Nephron (organoid): ENCODE measurements around the gene ZNF827.

Experiments
- H3K27ac Mint-ChIP-seq, 3 experiments: 2 replicates each; pipeline ENCODE4 v1.8.0; 2020; ENCODE audit warnings: mixed read lengths in 3 of 3, mild to moderate bottlenecking in 2 of 3, moderate library complexity in 1 of 3
- H3K27me3 Mint-ChIP-seq: 2 replicates; pipeline ENCODE4 v1.8.0; 2021; ENCODE audit warnings: low read depth, mild to moderate bottlenecking, moderate library complexity, mixed read lengths
- H3K36me3 Mint-ChIP-seq: 2 replicates; pipeline ENCODE4 v1.8.0; 2020; ENCODE audit warnings: low read depth, mixed read lengths
- H3K4me1 Mint-ChIP-seq: 2 replicates; pipeline ENCODE4 v1.8.0; 2020; ENCODE audit warnings: mixed read lengths
- H3K4me3 Mint-ChIP-seq, 3 experiments: 2 replicates each; pipeline ENCODE4 v1.8.0; 2020; ENCODE audit warnings: mild to moderate bottlenecking in 3 of 3, mixed read lengths in 3 of 3, moderate library complexity in 2 of 3
- H3K9me3 Mint-ChIP-seq: 2 replicates; pipeline ENCODE4 v1.8.0; 2020; ENCODE audit warnings: mixed read lengths
- CTCF ChIP-seq, 3 experiments: fragments of 200-600 bp; sonication (generic); IDR thresholded peaks; one replicate each; pipeline ENCODE4 v1.5.0; 2021; ENCODE audit warnings: antibody characterized with exemption in 3 of 3; ENCODE audit not compliant: unreplicated experiment in 3 of 3

Gene ZNF827

GRCh38 chr4:145904413-145905177 lies 34.0 kb downstream of the ZNF827 start:
- Mint-ChIP-seq H3K36me3 (peaks cover 50% of the 10 kb centered on the region), H3K27me3 (no peaks in the 10 kb centered on the region), H3K4me3 (no peak overlapping the region), H3K27ac (no peak overlapping the region), H3K4me1 (peaks cover 42% of the 10 kb centered on the region), H3K9me3 (no peaks in the 10 kb centered on the region)
- TF ChIP-seq CTCF (IDR thresholded peaks at IDR 0.05; ENCODE audit: unreplicated experiment in 3 of 3) = no peak

- Mint-ChIP-seq H3K36me3 (peaks cover 59% of the 10 kb centered on the region), H3K4me1 (peaks cover 44% of the 10 kb centered on the region), H3K4me3 (no peak overlapping the region), H3K9me3 (no peaks in the 10 kb centered on the region), H3K27me3 (no peaks in the 10 kb centered on the region), H3K27ac (no peak overlapping the region)
- no peak for TF ChIP-seq CTCF (IDR thresholded peaks at IDR 0.05; ENCODE audit: unreplicated experiment in 3 of 3)
Measured at GRCh38 chr4:145902522-145902921, 36.1 kb downstream of the ZNF827 start.

GRCh38 chr4:145899886-145900460 lies 38.6 kb downstream of the ZNF827 start:
- no peaks in the 10 kb centered on the region for H3K9me3 Mint-ChIP-seq
- H3K27ac Mint-ChIP-seq = peak overlapping the region; percentile 35 to 66 (median 50)
- H3K36me3 Mint-ChIP-seq = peaks cover 70% of the 10 kb centered on the region
- TF ChIP-seq CTCF (IDR thresholded peaks at IDR 0.05; ENCODE audit: unreplicated experiment in 3 of 3) = no peak
- no peak overlapping the region for H3K4me3 Mint-ChIP-seq
- H3K27me3 Mint-ChIP-seq = no peaks in the 10 kb centered on the region
- H3K4me1 Mint-ChIP-seq = peaks cover 46% of the 10 kb centered on the region

- no peak for TF ChIP-seq CTCF (IDR thresholded peaks at IDR 0.05; ENCODE audit: unreplicated experiment in 3 of 3)
- Mint-ChIP-seq H3K27ac (peak overlapping the region; percentile 27 to 79 (median 67)), H3K27me3 (no peaks in the 10 kb centered on the region), H3K4me1 (peaks cover 48% of the 10 kb centered on the region), H3K36me3 (peaks cover 67% of the 10 kb centered on the region), H3K9me3 (no peaks in the 10 kb centered on the region), H3K4me3 (no peak overlapping the region)
Measured at GRCh38 chr4:145898926-145899531, 39.6 kb downstream of the ZNF827 start.

GRCh38 chr4:145898466-145898865 lies 40.2 kb downstream of the ZNF827 start:
- no peak overlapping the region for H3K4me3 Mint-ChIP-seq
- H3K9me3 Mint-ChIP-seq = no peaks in the 10 kb centered on the region
- H3K4me1 Mint-ChIP-seq = peaks cover 46% of the 10 kb centered on the region
- H3K27ac Mint-ChIP-seq = peak overlapping the region; percentile 27 to 79 (median 67)
- H3K27me3 Mint-ChIP-seq = no peaks in the 10 kb centered on the region
- no peak for TF ChIP-seq CTCF (IDR thresholded peaks at IDR 0.05; ENCODE audit: unreplicated experiment in 3 of 3)
- peaks cover 64% of the 10 kb centered on the region for H3K36me3 Mint-ChIP-seq
